ENCODE measurements around the gene PNMA6F.

DNA sequence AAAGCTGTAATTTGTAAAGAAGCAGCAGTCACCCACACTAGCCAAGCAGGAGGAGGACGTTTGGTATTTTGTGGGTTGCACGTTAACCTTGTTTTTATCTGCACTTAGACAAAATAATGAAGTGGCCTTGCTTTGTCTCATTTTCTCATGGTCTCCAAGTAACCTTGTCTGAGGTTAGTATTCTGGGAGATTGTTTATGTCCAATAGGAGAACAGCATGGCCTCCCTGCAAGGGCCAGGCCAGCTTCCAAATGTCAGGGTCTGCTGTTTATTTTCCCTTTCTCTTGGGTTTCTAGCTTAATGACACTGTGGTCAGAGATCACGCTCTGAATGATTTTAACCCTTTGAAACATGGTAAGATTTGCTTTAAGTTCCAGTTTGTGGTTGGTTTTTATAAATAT is 49.7 kb upstream of the PNMA6F start:
- no peak for TF ChIP-seq POLR2A (IDR thresholded peaks at IDR 0.05)
- TF ChIP-seq, protein P1, sequence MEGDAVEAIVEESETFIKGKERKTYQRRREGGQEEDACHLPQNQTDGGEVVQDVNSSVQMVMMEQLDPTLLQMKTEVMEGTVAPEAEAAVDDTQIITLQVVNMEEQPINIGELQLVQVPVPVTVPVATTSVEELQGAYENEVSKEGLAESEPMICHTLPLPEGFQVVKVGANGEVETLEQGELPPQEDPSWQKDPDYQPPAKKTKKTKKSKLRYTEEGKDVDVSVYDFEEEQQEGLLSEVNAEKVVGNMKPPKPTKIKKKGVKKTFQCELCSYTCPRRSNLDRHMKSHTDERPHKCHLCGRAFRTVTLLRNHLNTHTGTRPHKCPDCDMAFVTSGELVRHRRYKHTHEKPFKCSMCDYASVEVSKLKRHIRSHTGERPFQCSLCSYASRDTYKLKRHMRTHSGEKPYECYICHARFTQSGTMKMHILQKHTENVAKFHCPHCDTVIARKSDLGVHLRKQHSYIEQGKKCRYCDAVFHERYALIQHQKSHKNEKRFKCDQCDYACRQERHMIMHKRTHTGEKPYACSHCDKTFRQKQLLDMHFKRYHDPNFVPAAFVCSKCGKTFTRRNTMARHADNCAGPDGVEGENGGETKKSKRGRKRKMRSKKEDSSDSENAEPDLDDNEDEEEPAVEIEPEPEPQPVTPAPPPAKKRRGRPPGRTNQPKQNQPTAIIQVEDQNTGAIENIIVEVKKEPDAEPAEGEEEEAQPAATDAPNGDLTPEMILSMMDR (IDR thresholded peaks at IDR 0.05) = no peak
